Measurements from ENCODE around the gene PDPR.
"Not testable (repeated sequence)": the region's sequence is repeated elsewhere in the genome, so short reads cannot be mapped to it uniquely, and the experiment has no call there.

DNA sequence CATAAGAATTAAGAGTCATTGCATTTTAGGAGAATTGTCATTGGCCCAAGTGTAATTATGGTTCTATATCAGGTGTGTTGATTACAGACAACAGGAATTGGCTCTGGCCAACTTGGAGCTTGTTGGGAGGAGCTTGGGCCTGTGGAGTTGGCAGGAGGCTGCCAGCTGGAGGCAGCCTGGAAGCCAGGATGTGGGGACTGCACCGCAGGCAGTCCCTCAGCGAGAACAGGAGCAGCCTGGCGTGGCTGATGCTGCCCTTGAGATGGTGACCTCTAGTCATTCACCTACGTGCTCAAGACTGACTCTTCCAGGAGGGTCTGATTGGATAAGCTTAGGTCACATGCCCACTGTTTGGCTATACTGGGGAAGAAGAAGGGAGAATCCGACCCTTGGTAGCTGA, 13.6 kb downstream of the PDPR start:
- TF ChIP-seq, protein P1, sequence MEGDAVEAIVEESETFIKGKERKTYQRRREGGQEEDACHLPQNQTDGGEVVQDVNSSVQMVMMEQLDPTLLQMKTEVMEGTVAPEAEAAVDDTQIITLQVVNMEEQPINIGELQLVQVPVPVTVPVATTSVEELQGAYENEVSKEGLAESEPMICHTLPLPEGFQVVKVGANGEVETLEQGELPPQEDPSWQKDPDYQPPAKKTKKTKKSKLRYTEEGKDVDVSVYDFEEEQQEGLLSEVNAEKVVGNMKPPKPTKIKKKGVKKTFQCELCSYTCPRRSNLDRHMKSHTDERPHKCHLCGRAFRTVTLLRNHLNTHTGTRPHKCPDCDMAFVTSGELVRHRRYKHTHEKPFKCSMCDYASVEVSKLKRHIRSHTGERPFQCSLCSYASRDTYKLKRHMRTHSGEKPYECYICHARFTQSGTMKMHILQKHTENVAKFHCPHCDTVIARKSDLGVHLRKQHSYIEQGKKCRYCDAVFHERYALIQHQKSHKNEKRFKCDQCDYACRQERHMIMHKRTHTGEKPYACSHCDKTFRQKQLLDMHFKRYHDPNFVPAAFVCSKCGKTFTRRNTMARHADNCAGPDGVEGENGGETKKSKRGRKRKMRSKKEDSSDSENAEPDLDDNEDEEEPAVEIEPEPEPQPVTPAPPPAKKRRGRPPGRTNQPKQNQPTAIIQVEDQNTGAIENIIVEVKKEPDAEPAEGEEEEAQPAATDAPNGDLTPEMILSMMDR (IDR thresholded peaks at IDR 0.05; ENCODE audit: insufficient read depth, low read length): not testable (repeated sequence)
- not testable (repeated sequence) for TF ChIP-seq POLR2AphosphoS5 (IDR thresholded peaks at IDR 0.05; ENCODE audit: low read depth); SPI1 (IDR thresholded peaks at IDR 0.05; ENCODE audit: borderline replicate concordance, low read depth)
- TF ChIP-seq, protein P2, sequence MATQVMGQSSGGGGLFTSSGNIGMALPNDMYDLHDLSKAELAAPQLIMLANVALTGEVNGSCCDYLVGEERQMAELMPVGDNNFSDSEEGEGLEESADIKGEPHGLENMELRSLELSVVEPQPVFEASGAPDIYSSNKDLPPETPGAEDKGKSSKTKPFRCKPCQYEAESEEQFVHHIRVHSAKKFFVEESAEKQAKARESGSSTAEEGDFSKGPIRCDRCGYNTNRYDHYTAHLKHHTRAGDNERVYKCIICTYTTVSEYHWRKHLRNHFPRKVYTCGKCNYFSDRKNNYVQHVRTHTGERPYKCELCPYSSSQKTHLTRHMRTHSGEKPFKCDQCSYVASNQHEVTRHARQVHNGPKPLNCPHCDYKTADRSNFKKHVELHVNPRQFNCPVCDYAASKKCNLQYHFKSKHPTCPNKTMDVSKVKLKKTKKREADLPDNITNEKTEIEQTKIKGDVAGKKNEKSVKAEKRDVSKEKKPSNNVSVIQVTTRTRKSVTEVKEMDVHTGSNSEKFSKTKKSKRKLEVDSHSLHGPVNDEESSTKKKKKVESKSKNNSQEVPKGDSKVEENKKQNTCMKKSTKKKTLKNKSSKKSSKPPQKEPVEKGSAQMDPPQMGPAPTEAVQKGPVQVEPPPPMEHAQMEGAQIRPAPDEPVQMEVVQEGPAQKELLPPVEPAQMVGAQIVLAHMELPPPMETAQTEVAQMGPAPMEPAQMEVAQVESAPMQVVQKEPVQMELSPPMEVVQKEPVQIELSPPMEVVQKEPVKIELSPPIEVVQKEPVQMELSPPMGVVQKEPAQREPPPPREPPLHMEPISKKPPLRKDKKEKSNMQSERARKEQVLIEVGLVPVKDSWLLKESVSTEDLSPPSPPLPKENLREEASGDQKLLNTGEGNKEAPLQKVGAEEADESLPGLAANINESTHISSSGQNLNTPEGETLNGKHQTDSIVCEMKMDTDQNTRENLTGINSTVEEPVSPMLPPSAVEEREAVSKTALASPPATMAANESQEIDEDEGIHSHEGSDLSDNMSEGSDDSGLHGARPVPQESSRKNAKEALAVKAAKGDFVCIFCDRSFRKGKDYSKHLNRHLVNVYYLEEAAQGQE (IDR thresholded peaks at IDR 0.05; ENCODE audit: insufficient replicate concordance, low read depth): not testable (repeated sequence)

Data from HL-60 (cell line).